ENCODE results near the gene RAB29. TPM values are rescaled to one million over a fixed set of nuclear protein-coding genes. Genes with fewer than 3 reads are reported as not detected.
A peak's percentile ranks its signal among the peaks of the same experiment; 100 is the strongest.

RAB29 gene
- polyA plus RNA-seq, 3 donors: 23.2 to 32.2 (median 31.5) TPM

GRCh38 chr1:205792481-205792881 is 17.2 kb upstream of the RAB29 start:
- no peak for DNase-seq
- H3K4me3 Mint-ChIP-seq: no peak overlapping the region
- Histone ChIP-seq H3K4me3 (replicated peaks in 1 of 3; ENCODE audit: low read depth in 2 of 3, low read length in 3 of 3) (no peak overlapping the region), H3K4me2 (replicated peaks; ENCODE audit: extremely low read depth, low read length, poor library complexity, severe bottlenecking) (no peak overlapping the region), H3K36me3 (replicated peaks in 1 of 2; ENCODE audit: control insufficient read depth in 1 of 2, insufficient read depth in 2 of 2, low read length in 2 of 2) (no peaks in the 10 kb centered on the region), H3K27me3 (ENCODE audit: control insufficient read depth in 2 of 2, insufficient read depth in 2 of 2, low read length in 2 of 2) (no peaks in the 10 kb centered on the region), H3K4me1 (ENCODE audit: control insufficient read depth in 1 of 2, insufficient read depth in 2 of 2, low read length in 2 of 2) (peaks cover 19% of the 10 kb centered on the region in 2 donors), H3K9ac (ENCODE audit: insufficient read depth, low read length, poor library complexity, severe bottlenecking) (no peak overlapping the region), H3K27ac (ENCODE audit: low read depth in 1 of 2, low read length in 2 of 2) (no peak overlapping the region), H4K20me1 (ENCODE audit: insufficient read depth, low read length) (no peaks in the 10 kb centered on the region), H3K79me2 (ENCODE audit: insufficient read depth, low read length) (no peaks in the 10 kb centered on the region), H3K9me3 (replicated peaks in 1 of 2; ENCODE audit: control insufficient read depth in 1 of 2, insufficient read depth in 1 of 2, low read length in 2 of 2) (no peaks in the 10 kb centered on the region), H2AFZ (ENCODE audit: insufficient read depth, low read depth, low read length, poor library complexity, severe bottlenecking) (no peak overlapping the region)
- intact Hi-C loops (cut with micrococcal nuclease): loop anchor here (5.0 kb wide), 3 partner anchors 125 to 315 kb away; no protein-coding TSS in a partner anchor
- no peaks in the 10 kb centered on the region for H3K27me3 Mint-ChIP-seq (ENCODE audit: low read depth in 3 of 3)
- no peak for TF ChIP-seq CTCF (IDR thresholded peaks at IDR 0.05)
- H3K27ac Mint-ChIP-seq: no peak overlapping the region
- 96% methylated on average over 7 of the region's 8 CpGs for WGBS (ENCODE audit: insufficient coverage)
- H3K9me3 Mint-ChIP-seq: no peaks in the 10 kb centered on the region
- H3K36me3 Mint-ChIP-seq: peaks cover 0 to 10% of the 10 kb centered on the region in 2 donors
- H3K4me1 Mint-ChIP-seq: peaks cover 27% of the 10 kb centered on the region

- H3K4me1 ChIP-seq (ENCODE audit: control insufficient read depth in 1 of 2, insufficient read depth in 2 of 2, low read length in 2 of 2): peaks cover 19% of the 10 kb centered on the region in 2 donors
- no peaks in the 10 kb centered on the region for H3K27me3 Mint-ChIP-seq (ENCODE audit: low read depth in 3 of 3)
- no peaks in the 10 kb centered on the region for H4K20me1 ChIP-seq (ENCODE audit: insufficient read depth, low read length)
- peaks cover 0 to 7% of the 10 kb centered on the region in 2 donors for H3K36me3 Mint-ChIP-seq
- intact Hi-C loops (cut with micrococcal nuclease): loop anchor here (2.0 to 5.0 kb wide), 4 partner anchors 126 to 316 kb away; no protein-coding TSS in a partner anchor
- H3K4me3 Mint-ChIP-seq: no peak overlapping the region
- H3K9me3 Mint-ChIP-seq: no peaks in the 10 kb centered on the region
- 88% methylated on average over 4 of the region's 5 CpGs for WGBS (ENCODE audit: insufficient coverage)
- H3K4me2 ChIP-seq (replicated peaks; ENCODE audit: extremely low read depth, low read length, poor library complexity, severe bottlenecking): no peak overlapping the region
- no peak overlapping the region for H2AFZ ChIP-seq (ENCODE audit: insufficient read depth, low read depth, low read length, poor library complexity, severe bottlenecking)
- H3K36me3 ChIP-seq (replicated peaks in 1 of 2; ENCODE audit: control insufficient read depth in 1 of 2, insufficient read depth in 2 of 2, low read length in 2 of 2): no peaks in the 10 kb centered on the region
- H3K9ac ChIP-seq (ENCODE audit: insufficient read depth, low read length, poor library complexity, severe bottlenecking): no peak overlapping the region
- no peak overlapping the region for H3K4me3 ChIP-seq (replicated peaks in 1 of 3; ENCODE audit: low read depth in 2 of 3, low read length in 3 of 3)
- peak; percentile 51 to 65 (median 63) for DNase-seq
- peaks cover 27% of the 10 kb centered on the region for H3K4me1 Mint-ChIP-seq
- H3K27me3 ChIP-seq (ENCODE audit: control insufficient read depth in 2 of 2, insufficient read depth in 2 of 2, low read length in 2 of 2): no peaks in the 10 kb centered on the region
- H3K79me2 ChIP-seq (ENCODE audit: insufficient read depth, low read length): no peaks in the 10 kb centered on the region
- H3K27ac Mint-ChIP-seq: peak overlapping the region in 1 of 7 donors; percentile 39
- no peak overlapping the region for H3K27ac ChIP-seq (ENCODE audit: low read depth in 1 of 2, low read length in 2 of 2)
- no peaks in the 10 kb centered on the region for H3K9me3 ChIP-seq (replicated peaks in 1 of 2; ENCODE audit: control insufficient read depth in 1 of 2, insufficient read depth in 1 of 2, low read length in 2 of 2)
- TF ChIP-seq CTCF (IDR thresholded peaks at IDR 0.05): peak; percentile 80
Measured at GRCh38 chr1:205791568-205792180, 16.4 kb upstream of the RAB29 start.

All from CD14-positive monocyte (primary cell).